Thyroid gland (tissue), 4 donors: Measurements from ENCODE around the gene L3MBTL2. TPM values are rescaled to one million over a fixed set of nuclear protein-coding genes. Genes with fewer than 3 reads are reported as not detected.
"Not testable (repeated sequence)": the region's sequence is repeated elsewhere in the genome, so short reads cannot be mapped to it uniquely, and the experiment has no call there.

Experiments
- DNase-seq, 2 donors: peaks; one replicate each; pipeline ENCODE4 v3.0.0-alpha.2; 2019
- H3K27ac ChIP-seq, 3 donors: fragments of 200-600 bp; sonication (generic); 1 replicate in 2 of 3; 2 replicates in 1 of 3; pipeline ENCODE4 v1.5.1; 2016 to 2019; ENCODE audit warnings: mild to moderate bottlenecking in 1 of 3, moderate library complexity in 1 of 3
- H3K27me3 ChIP-seq: fragments of 200-600 bp; sonication (generic); one replicate; pipeline ENCODE4 v1.5.1; 2019
- H3K36me3 ChIP-seq, 2 donors: fragments of 200-600 bp; sonication (generic); one replicate each; pipeline ENCODE4 v1.5.1; 2016 to 2019
- H3K4me1 ChIP-seq, 2 donors: fragments of 200-600 bp; sonication (generic); one replicate each; pipeline ENCODE4 v1.5.1; 2017 to 2019
- H3K4me3 ChIP-seq, 3 donors: fragments of 200-600 bp; sonication (generic); replicated peaks in 1 of 3; 1 replicate in 2 of 3; 2 replicates in 1 of 3; pipeline ENCODE4 v1.5.1; 2016; ENCODE audit warnings: mild to moderate bottlenecking in 1 of 3
- H3K9me3 ChIP-seq: fragments of 200-600 bp; sonication (generic); one replicate; pipeline ENCODE4 v1.5.1; 2017
- CTCF ChIP-seq, 6 experiments: fragments of 200-600 bp in 3 of 6; fragments of 450-650 bp in 3 of 6; sonication (generic) in 3 of 6; IDR thresholded peaks; one replicate each; pipeline ENCODE4 v1.5.1; 2016 to 2019; ENCODE audit warnings: antibody characterized with exemption in 6 of 6, mild to moderate bottlenecking in 2 of 6, inconsistent platforms in 1 of 6, moderate library complexity in 1 of 6
- POLR2A ChIP-seq, 2 donors: fragments of 450-650 bp; IDR thresholded peaks; one replicate each; pipeline ENCODE4 v1.6.1; 2017; ENCODE audit warnings: antibody characterized with exemption in 2 of 2, mild to moderate bottlenecking in 2 of 2, moderate library complexity in 1 of 2
- WGBS, 2 donors: methylation state at CpG; one replicate each; pipeline ENCODE4 v1.1.5; 2017; 5-methylcytosine and 5-hydroxymethylcytosine counted together
- intact Hi-C: fragments of 100-400 bp; cut with DNase I; formaldehyde crosslinking; loops from one replicate; pipeline ENCODE4 v1.15.1; 2023
- total RNA-seq, 4 donors: library from RNA; depleted of rRNA; stranded (reverse); fragments of >200 nt; gene quantifications; one replicate each; pipeline ENCODE4 v1.2.3, GENCODE V29; 2016

The L3MBTL2 gene
- total RNA-seq, 4 donors from 2014 or later = 17.2 to 29.2 (median 20.7) TPM

- Histone ChIP-seq H3K36me3 (peaks cover 69 to 75% of the 10 kb centered on the region in 2 donors), H3K4me1 (no peaks in the 10 kb centered on the region), H3K27me3 (no peaks in the 10 kb centered on the region), H3K27ac (no peak overlapping the region), H3K4me3 (no peak overlapping the region), H3K9me3 (no peaks in the 10 kb centered on the region)
- DNase-seq = peak in 1 of 2 donors; percentile 5
- no peak for TF ChIP-seq POLR2A (IDR thresholded peaks at IDR 0.05)
- no peak for TF ChIP-seq CTCF (IDR thresholded peaks at IDR 0.05)
- 83 to 85% methylated on average over 7 to 10 of the region's 15 CpGs for WGBS, 2 donors
- intact Hi-C loops = no loop called here
These were observed 28.0 kb upstream of the L3MBTL2 start for GRCh38 chr22:41177040-41177621.

- Histone ChIP-seq H3K27ac (no peak overlapping the region), H3K27me3 (no peaks in the 10 kb centered on the region), H3K9me3 (no peaks in the 10 kb centered on the region), H3K4me1 (no peaks in the 10 kb centered on the region), H3K4me3 (no peak overlapping the region), H3K36me3 (peaks cover 62 to 68% of the 10 kb centered on the region in 2 donors)
- no peak for TF ChIP-seq POLR2A (IDR thresholded peaks at IDR 0.05)
- no peak for TF ChIP-seq CTCF (IDR thresholded peaks at IDR 0.05)
- WGBS, 2 donors = 73 to 82% methylated on average over 5 to 8 of the region's 9 CpGs
- intact Hi-C loops = no loop called here
- peak; percentile 13 to 23 for DNase-seq
These were observed 27.3 kb upstream of the L3MBTL2 start for GRCh38 chr22:41177622-41178424.

- Histone ChIP-seq H3K36me3 (peaks cover 55 to 61% of the 10 kb centered on the region in 2 donors), H3K4me3 (no peak overlapping the region), H3K27me3 (no peaks in the 10 kb centered on the region), H3K27ac (no peak overlapping the region), H3K4me1 (no peaks in the 10 kb centered on the region), H3K9me3 (no peaks in the 10 kb centered on the region)
- WGBS, 2 donors = 82 to 88% methylated on average over 8 of the region's 8 CpGs
- intact Hi-C loops = no loop called here
- TF ChIP-seq POLR2A (IDR thresholded peaks at IDR 0.05) (no peak), CTCF (IDR thresholded peaks at IDR 0.05) (no peak)
- DNase-seq = peak; percentile 13 to 14
These were observed 26.6 kb upstream of the L3MBTL2 start for GRCh38 chr22:41178425-41178975.

GRCh38 chr22:41180362-41180761 is 24.8 kb upstream of the L3MBTL2 start:
- WGBS, 2 donors = 96 to 97% methylated on average over 6 of the region's 6 CpGs
- intact Hi-C loops, H3K27ac ChIP-seq, DNase-seq, H3K4me1 ChIP-seq, H3K9me3 ChIP-seq, H3K4me3 ChIP-seq, H3K27me3 ChIP-seq: not testable (repeated sequence)
- H3K36me3 ChIP-seq = peaks cover 38 to 42% of the 10 kb centered on the region in 2 donors

GRCh38 chr22:41180926-41181325 is 24.2 kb upstream of the L3MBTL2 start:
- H3K4me1 ChIP-seq = no peaks in the 10 kb centered on the region
- H3K27me3 ChIP-seq = no peaks in the 10 kb centered on the region
- no peak for DNase-seq
- no peaks in the 10 kb centered on the region for H3K9me3 ChIP-seq
- WGBS, 2 donors = 89 to 96% methylated on average over 3 of the region's 3 CpGs
- no peak overlapping the region for H3K27ac ChIP-seq
- no peak for TF ChIP-seq POLR2A (IDR thresholded peaks at IDR 0.05)
- no peak for TF ChIP-seq CTCF (IDR thresholded peaks at IDR 0.05)
- peaks cover 33 to 37% of the 10 kb centered on the region in 2 donors for H3K36me3 ChIP-seq
- H3K4me3 ChIP-seq = no peak overlapping the region
- intact Hi-C loops = no loop called here
